Sigmoid colon (tissue), 4 donors: ENCODE data around the gene KIAA0232.

Experiments
- CTCF ChIP-seq, 4 experiments: fragments of 450-650 bp in 3 of 4; fragments of 200-600 bp in 1 of 4; IDR thresholded peaks; one replicate each; pipeline ENCODE4 v1.5.1; 2016 to 2019; ENCODE audit warnings: antibody characterized with exemption in 4 of 4, mild to moderate bottlenecking in 3 of 4, moderate library complexity in 2 of 4
- POLR2A ChIP-seq, 2 donors: fragments of 450-650 bp; IDR thresholded peaks; one replicate each; pipeline ENCODE4 v1.6.1; 2016; ENCODE audit warnings: antibody characterized with exemption in 2 of 2, mild to moderate bottlenecking in 2 of 2, moderate library complexity in 2 of 2
- POLR2AphosphoS5 ChIP-seq, 4 donors: sonication (generic); formaldehyde crosslinking; IDR thresholded peaks; one replicate each; pipeline ENCODE4 v1.6.1; 2017; ENCODE audit warnings: antibody characterized with exemption in 4 of 4

- TF ChIP-seq POLR2AphosphoS5 (IDR thresholded peaks at IDR 0.05) = no peak
- peak in 1 of 4 experiments; percentile 33 for TF ChIP-seq CTCF (IDR thresholded peaks at IDR 0.05)
- no peak for TF ChIP-seq POLR2A (IDR thresholded peaks at IDR 0.05)
Observed at GRCh38 chr4:6907658-6908191, 125.2 kb downstream of the KIAA0232 start.
